HepG2 (cell line): ENCODE data around the gene IFT172. TPM values are rescaled to one million over a fixed set of nuclear protein-coding genes. Genes with fewer than 3 reads are reported as not detected.
A peak's percentile ranks its signal among the peaks of the same experiment; 100 is the strongest.

Experiments used
- ARNT ChIP-seq: fragments of 450-650 bp; IDR thresholded peaks from 2 replicates; pipeline ENCODE4 v1.6.1; 2017
- CSRNP2 ChIP-seq: sonication (generic); formaldehyde crosslinking; conservative IDR thresholded peaks from 2 replicates; pipeline ENCODE4 v1.8.0; 2022; ENCODE audit warnings: low read depth, missing genetic modification reagents
- DNMT1 ChIP-seq: sonication (generic); formaldehyde crosslinking; IDR thresholded peaks from 2 replicates; pipeline ENCODE4 v1.5.1; 2020; ENCODE audit warnings: mild to moderate bottlenecking, missing genetic modification reagents
- FIP1L1 ChIP-seq: fragments of 200-400 bp; formaldehyde crosslinking; IDR thresholded peaks from 2 replicates; pipeline ENCODE4 v1.6.1; 2018; ENCODE audit warnings: low read depth, mild to moderate bottlenecking, low read length, moderate library complexity, borderline replicate concordance; ENCODE audit not compliant: insufficient read depth
- MEIS2 ChIP-seq: sonication (generic); formaldehyde crosslinking; IDR thresholded peaks from 2 replicates; pipeline ENCODE4 v1.9.0; 2021; ENCODE audit warnings: mild to moderate bottlenecking, missing genetic modification reagents
- PAF1 ChIP-seq: IDR thresholded peaks from 2 replicates; pipeline ENCODE4 v1.6.1; 2016; ENCODE audit warnings: missing genetic modification reagents, missing compliant biosample characterization
- POGK ChIP-seq: sonication (generic); formaldehyde crosslinking; conservative IDR thresholded peaks from 2 replicates; pipeline ENCODE4 v1.8.0; 2022; ENCODE audit warnings: mild to moderate bottlenecking, moderate library complexity, missing genetic modification reagents
- SAP130 ChIP-seq: IDR thresholded peaks from 2 replicates; pipeline ENCODE4 v1.6.1; 2016; ENCODE audit warnings: low read depth
- SNAPC2 ChIP-seq: sonication (generic); formaldehyde crosslinking; IDR thresholded peaks from 2 replicates; pipeline ENCODE4 v1.8.1; 2022; ENCODE audit warnings: mild to moderate bottlenecking, missing genetic modification reagents
- U2AF2 ChIP-seq: fragments of 200-400 bp; formaldehyde crosslinking; IDR thresholded peaks from 2 replicates; pipeline ENCODE4 v1.6.1; 2017; ENCODE audit warnings: low read depth, mild to moderate bottlenecking, low read length
- YEATS2 ChIP-seq: sonication (generic); formaldehyde crosslinking; IDR thresholded peaks from 2 replicates; pipeline ENCODE4 v1.4.0; 2020; ENCODE audit warnings: missing genetic modification reagents, borderline replicate concordance
- ZBTB38 ChIP-seq: sonication (generic); formaldehyde crosslinking; IDR thresholded peaks from 2 replicates; pipeline ENCODE4 v1.5.1; 2020; ENCODE audit warnings: mild to moderate bottlenecking, missing genetic modification reagents
- ZFP37 ChIP-seq: sonication (generic); formaldehyde crosslinking; IDR thresholded peaks from 2 replicates; pipeline ENCODE4 v1.4.0; 2020; ENCODE audit warnings: missing genetic modification reagents, borderline replicate concordance
- ZFX ChIP-seq: sonication (generic); formaldehyde crosslinking; IDR thresholded peaks from 2 replicates; pipeline ENCODE4 v1.4.0; 2020; ENCODE audit warnings: mild to moderate bottlenecking, low read depth, missing genetic modification reagents, moderate library complexity
- ZNF101 ChIP-seq: sonication (generic); formaldehyde crosslinking; IDR thresholded peaks from 2 replicates; pipeline ENCODE4 v1.4.0; 2020; ENCODE audit warnings: mild to moderate bottlenecking, low read depth, missing genetic modification reagents, borderline replicate concordance
- ZNF24 ChIP-seq: fragments of 450-650 bp; IDR thresholded peaks from 2 replicates; pipeline ENCODE4 v1.6.1; 2017; ENCODE audit warnings: antibody characterized with exemption, mild to moderate bottlenecking
- ZNF253 ChIP-seq: sonication (generic); formaldehyde crosslinking; IDR thresholded peaks from 2 replicates; pipeline ENCODE4 v1.8.0; 2022; ENCODE audit warnings: mild to moderate bottlenecking, missing genetic modification reagents, borderline replicate concordance
- ZNF713 ChIP-seq: sonication (generic); formaldehyde crosslinking; IDR thresholded peaks from 2 replicates; pipeline ENCODE4 v1.4.0; 2020; ENCODE audit warnings: mild to moderate bottlenecking, missing genetic modification reagents
- polyA plus RNA-seq, 8 experiments: library from polyadenylated mRNA; depleted of rRNA in 3 of 8; stranded (reverse) in 7 of 8; unstranded in 1 of 8; fragments of >200 nt; fragmentation: Illumina TruSeq in 4 of 8; extraction: Trizol in 4 of 8; gene quantifications; 2 replicates each; pipeline versions ENCODE4 v1.2.1 to v1.2.3, GENCODE V29; 2011 to 2016; ENCODE audit warnings: low read depth in 4 of 8, missing spikeins in 1 of 8, mixed read lengths in 1 of 8; ENCODE audit not compliant: insufficient read depth in 1 of 8
- total RNA-seq, 5 experiments: library from RNA; depleted of rRNA; stranded (reverse); fragments of >200 nt; fragmentation: Illumina TruSeq; extraction: Trizol; gene quantifications; 2 replicates each; pipeline ENCODE4 v1.2.3, GENCODE V29; 2016; ENCODE audit warnings: low read depth in 1 of 5
- TF ChIP-seq, protein P1 (sequence below): sonication (generic); formaldehyde crosslinking; IDR thresholded peaks from 2 replicates; pipeline ENCODE4 v1.8.0; 2022; ENCODE audit warnings: mild to moderate bottlenecking, missing genetic modification reagents
- TF ChIP-seq, protein P2 (sequence below): sonication (generic); formaldehyde crosslinking; IDR thresholded peaks from 2 replicates; pipeline ENCODE4 v1.8.1; 2023; ENCODE audit warnings: mild to moderate bottlenecking, missing genetic modification reagents

The IFT172 gene
- total and polyA plus RNA-seq, 2 of the 13 experiments (the other 11 are each of a cell fraction or from before 2014, with no cell fraction given), result 21.6 to 35.7 TPM

DNA sequence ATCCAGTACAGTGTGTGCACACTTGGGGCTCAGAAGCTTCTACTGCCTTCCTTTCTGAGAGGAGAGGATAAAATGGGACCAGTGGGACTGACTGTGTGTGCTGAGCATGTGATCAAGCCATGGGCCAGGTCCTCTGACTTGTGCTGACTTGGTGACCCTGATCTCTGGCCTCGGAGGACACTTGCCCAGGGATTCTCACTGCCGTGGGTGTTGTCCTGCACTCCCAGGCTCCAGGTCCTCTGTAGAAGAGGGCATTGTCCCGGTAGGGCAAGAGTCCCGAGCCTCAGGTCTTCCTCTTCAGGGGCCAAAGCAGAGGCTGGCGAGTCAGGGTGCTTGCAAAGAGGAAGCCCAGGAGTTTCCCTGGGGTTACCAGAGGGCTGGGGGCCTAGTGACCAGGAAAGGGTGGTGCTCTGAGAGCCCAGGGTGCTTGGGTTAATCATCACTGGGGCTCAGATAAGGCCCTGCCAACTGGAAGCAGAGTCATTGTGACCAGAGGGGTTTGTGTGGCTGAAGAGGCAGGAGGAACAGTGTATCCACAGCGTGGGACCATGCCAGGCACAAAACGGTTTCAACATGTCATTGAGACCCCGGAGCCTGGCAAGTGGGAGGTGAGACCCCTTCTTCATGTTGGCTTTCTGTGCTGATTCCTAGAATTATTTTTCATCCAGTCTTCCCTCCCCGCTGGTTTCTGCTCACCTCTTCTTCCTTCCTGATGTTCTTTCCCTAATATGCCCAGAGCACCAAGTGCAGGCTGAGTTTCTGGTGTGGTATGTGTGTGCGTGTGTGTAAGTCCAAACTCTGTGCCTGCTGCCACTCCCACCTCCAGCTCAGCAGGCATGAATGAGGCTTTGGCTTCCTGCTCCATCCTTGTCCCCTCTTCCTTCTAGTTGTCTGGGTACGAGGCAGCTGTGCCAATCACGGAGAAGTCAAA lies 7.1 kb upstream of the IFT172 start, which contains the start of gene GCKR (continued):
- TF ChIP-seq ZNF101 (CRISPR knock-in tag) (no peak), ZFX (CRISPR knock-in tag) (peak; percentile 91; the same call in 1 of the 2 replicates), YEATS2 (CRISPR knock-in tag) (peak; percentile 51; the same call in 1 of the 2 replicates), FIP1L1 (0 out of 2 replicates have a peak, but pooled peaks have one; percentile 43), U2AF2 (0 out of 2 replicates have a peak, but pooled peaks have one; percentile 0), ZNF713 (peak; percentile 98), CSRNP2 (no peak; the same call in 1 of the 2 replicates), POGK (peak; percentile 27; the same call in 1 of the 2 replicates), MEIS2 (CRISPR knock-in tag) (peak; percentile 79), ZNF253 (CRISPR knock-in tag) (peak; percentile 84; the same call in 1 of the 2 replicates), PAF1 (CRISPR knock-in tag) (no peak), SAP130 (peak; percentile 90; the same call in 1 of the 2 replicates), DNMT1 (CRISPR knock-in tag) (0 out of 2 replicates have a peak, but pooled peaks have one; percentile 0), ARNT (no peak), ZNF24 (no peak; the same call in 1 of the 2 replicates), ZFP37 (CRISPR knock-in tag) (peak; percentile 94; the same call in 1 of the 2 replicates), ZBTB38 (CRISPR knock-in tag) (peak; percentile 82), SNAPC2 (CRISPR knock-in tag) (peak; percentile 85)
- TF ChIP-seq, protein P1, sequence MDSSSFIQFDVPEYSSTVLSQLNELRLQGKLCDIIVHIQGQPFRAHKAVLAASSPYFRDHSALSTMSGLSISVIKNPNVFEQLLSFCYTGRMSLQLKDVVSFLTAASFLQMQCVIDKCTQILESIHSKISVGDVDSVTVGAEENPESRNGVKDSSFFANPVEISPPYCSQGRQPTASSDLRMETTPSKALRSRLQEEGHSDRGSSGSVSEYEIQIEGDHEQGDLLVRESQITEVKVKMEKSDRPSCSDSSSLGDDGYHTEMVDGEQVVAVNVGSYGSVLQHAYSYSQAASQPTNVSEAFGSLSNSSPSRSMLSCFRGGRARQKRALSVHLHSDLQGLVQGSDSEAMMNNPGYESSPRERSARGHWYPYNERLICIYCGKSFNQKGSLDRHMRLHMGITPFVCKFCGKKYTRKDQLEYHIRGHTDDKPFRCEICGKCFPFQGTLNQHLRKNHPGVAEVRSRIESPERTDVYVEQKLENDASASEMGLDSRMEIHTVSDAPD (CRISPR knock-in tag), result peak; percentile 69; the same call in 1 of the 2 replicates
- TF ChIP-seq, protein P2, sequence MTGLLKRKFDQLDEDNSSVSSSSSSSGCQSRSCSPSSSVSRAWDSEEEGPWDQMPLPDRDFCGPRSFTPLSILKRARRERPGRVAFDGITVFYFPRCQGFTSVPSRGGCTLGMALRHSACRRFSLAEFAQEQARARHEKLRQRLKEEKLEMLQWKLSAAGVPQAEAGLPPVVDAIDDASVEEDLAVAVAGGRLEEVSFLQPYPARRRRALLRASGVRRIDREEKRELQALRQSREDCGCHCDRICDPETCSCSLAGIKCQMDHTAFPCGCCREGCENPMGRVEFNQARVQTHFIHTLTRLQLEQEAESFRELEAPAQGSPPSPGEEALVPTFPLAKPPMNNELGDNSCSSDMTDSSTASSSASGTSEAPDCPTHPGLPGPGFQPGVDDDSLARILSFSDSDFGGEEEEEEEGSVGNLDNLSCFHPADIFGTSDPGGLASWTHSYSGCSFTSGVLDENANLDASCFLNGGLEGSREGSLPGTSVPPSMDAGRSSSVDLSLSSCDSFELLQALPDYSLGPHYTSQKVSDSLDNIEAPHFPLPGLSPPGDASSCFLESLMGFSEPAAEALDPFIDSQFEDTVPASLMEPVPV (CRISPR knock-in tag), result peak; percentile 83
